22Rv1 (cell line): ENCODE results near the gene ABCA5.

Experiments used
- ZFX ChIP-seq: fragments of 450-650 bp; IDR thresholded peaks from 2 replicates; pipeline ENCODE4 v1.6.1; 2017; ENCODE audit warnings: antibody characterized with exemption, borderline replicate concordance
- TF ChIP-seq, protein P1 (sequence below): fragments of 450-650 bp; IDR thresholded peaks from 2 replicates; pipeline ENCODE4 v1.5.1; 2017; ENCODE audit warnings: mild to moderate bottlenecking

DNA sequence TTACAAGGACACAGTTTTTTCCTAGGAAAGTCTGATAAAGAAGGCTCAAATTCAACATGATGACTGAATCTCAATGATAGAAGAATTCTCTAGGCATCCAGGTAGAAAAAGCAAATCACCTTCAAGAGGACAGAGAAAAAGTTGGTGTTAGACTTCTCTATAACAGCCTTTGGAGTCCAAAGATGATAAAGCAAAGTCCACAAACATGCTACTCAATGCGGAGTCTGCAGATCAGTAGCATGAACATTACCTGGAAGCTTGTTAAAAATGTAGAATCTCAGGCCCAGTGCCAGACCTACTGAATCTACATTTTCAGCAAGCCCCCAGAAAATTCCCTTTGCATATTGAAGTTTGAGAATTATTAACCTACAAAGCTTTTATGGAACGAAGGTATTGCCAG is 46.1 kb upstream of the ABCA5 start:
- TF ChIP-seq, protein P1, sequence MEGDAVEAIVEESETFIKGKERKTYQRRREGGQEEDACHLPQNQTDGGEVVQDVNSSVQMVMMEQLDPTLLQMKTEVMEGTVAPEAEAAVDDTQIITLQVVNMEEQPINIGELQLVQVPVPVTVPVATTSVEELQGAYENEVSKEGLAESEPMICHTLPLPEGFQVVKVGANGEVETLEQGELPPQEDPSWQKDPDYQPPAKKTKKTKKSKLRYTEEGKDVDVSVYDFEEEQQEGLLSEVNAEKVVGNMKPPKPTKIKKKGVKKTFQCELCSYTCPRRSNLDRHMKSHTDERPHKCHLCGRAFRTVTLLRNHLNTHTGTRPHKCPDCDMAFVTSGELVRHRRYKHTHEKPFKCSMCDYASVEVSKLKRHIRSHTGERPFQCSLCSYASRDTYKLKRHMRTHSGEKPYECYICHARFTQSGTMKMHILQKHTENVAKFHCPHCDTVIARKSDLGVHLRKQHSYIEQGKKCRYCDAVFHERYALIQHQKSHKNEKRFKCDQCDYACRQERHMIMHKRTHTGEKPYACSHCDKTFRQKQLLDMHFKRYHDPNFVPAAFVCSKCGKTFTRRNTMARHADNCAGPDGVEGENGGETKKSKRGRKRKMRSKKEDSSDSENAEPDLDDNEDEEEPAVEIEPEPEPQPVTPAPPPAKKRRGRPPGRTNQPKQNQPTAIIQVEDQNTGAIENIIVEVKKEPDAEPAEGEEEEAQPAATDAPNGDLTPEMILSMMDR = no peak
- TF ChIP-seq ZFX = no peak
